K562 (cell line): ENCODE measurements around the gene PRR9. TPM values are rescaled to one million over a fixed set of nuclear protein-coding genes. Genes with fewer than 3 reads are reported as not detected.

Source experiments
- ATAC-seq: fragments of 200-7000 bp; cut with Tn5 transposase; 3 replicates; pipeline ENCODE4 v1.9.1; 2020; ENCODE audit warnings: moderate library complexity
- BruUV-seq: library from RNA; stranded (reverse); fragments of 400-500 nt; replicated peaks from 2 replicates; lab custom pipeline; 2021; lab: Mats Ljungman, UMichigan
- CTCF ChIA-PET: fragments of 300-600 bp; formaldehyde crosslinking; extraction: SDS; loops from one replicate; lab custom pipeline; 2021; ENCODE audit warnings: low intra/inter-chr PET ratio; lab: Yijun Ruan, JAX
- POLR2A ChIA-PET: fragments of 300-600, 350-650 bp; sonication (Branson Sonifier 250); formaldehyde crosslinking; extraction: SDS; loops from one replicate; lab custom pipeline; 2021; ENCODE audit warnings: antibody characterized with exemption, inconsistent platforms; lab: Yijun Ruan, JAX
- DNase-seq, 4 experiments: peaks; one replicate each; pipeline versions ENCODE4 v3.0.0 to v3.0.0-alpha.2; 2011 to 2018; ENCODE audit warnings: low spot score in 3 of 4, mixed read lengths in 3 of 4; ENCODE audit errors: extremely low read depth in 1 of 4
- FAIRE-seq: peaks from 2 replicates; lab custom pipeline; 2011; peaks lifted over from hg19 to GRCh38; lab: Jason Lieb, UNC
- H2AFZ ChIP-seq: 2 replicates; pipeline ENCODE4 v1.6.0; 2011; ENCODE audit warnings: low read depth, low read length, control low read depth, inconsistent platforms
- H3K27ac ChIP-seq: fragments of 200-600 bp; 3 replicates; pipeline ENCODE4 v1.8.0; 2011; ENCODE audit warnings: low read depth, mild to moderate bottlenecking, control low read depth, inconsistent platforms, low read length, moderate library complexity, mixed read lengths; ENCODE audit errors: extremely low read depth
- H3K27me3 ChIP-seq, 2 experiments: fragments of 300-600 bp in 1 of 2; 2 replicates in 1 of 2; 3 replicates in 1 of 2; pipeline versions ENCODE4 v1.6.0 to v1.8.0; 2011; ENCODE audit warnings: inconsistent platforms in 2 of 2, low read length in 2 of 2, mild to moderate bottlenecking in 1 of 2, mixed read lengths in 1 of 2, moderate library complexity in 1 of 2; ENCODE audit not compliant: control insufficient read depth in 2 of 2, insufficient read depth in 2 of 2
- H3K36me3 ChIP-seq: fragments of 300-600 bp; 3 replicates; pipeline ENCODE4 v1.8.0; 2011; ENCODE audit warnings: mild to moderate bottlenecking, low read length, inconsistent platforms; ENCODE audit not compliant: control insufficient read depth, insufficient read depth
- H3K4me1 ChIP-seq, 2 experiments: fragments of 200-600 bp in 1 of 2; replicated peaks in 1 of 2; 2 replicates in 1 of 2; 3 replicates in 1 of 2; pipeline versions ENCODE4 v1.5.1 to v1.8.0; 2011; ENCODE audit warnings: inconsistent platforms in 2 of 2, low read length in 2 of 2, mild to moderate bottlenecking in 1 of 2, mixed read lengths in 1 of 2, moderate library complexity in 1 of 2; ENCODE audit not compliant: control insufficient read depth in 2 of 2, insufficient read depth in 2 of 2
- H3K4me2 ChIP-seq: 2 replicates; pipeline ENCODE4 v1.6.1; 2011; ENCODE audit warnings: low read length, control low read depth, inconsistent platforms, mixed read lengths; ENCODE audit not compliant: insufficient read depth
- H3K4me3 ChIP-seq: fragments of 200-600 bp; sonication (generic), shearing (Covaris generic); 2 replicates; pipeline ENCODE4 v1.5.1; 2016; ENCODE audit warnings: control low read depth, inconsistent platforms
- H3K79me2 ChIP-seq: fragments of 200-600 bp; 3 replicates; pipeline ENCODE4 v1.8.0; 2011; ENCODE audit warnings: low read length, inconsistent platforms; ENCODE audit not compliant: control insufficient read depth, insufficient read depth
- H3K9ac ChIP-seq, 2 experiments: 2 replicates each; pipeline versions ENCODE4 v1.6.0 to v1.6.1; 2011; ENCODE audit warnings: low read depth in 2 of 2, low read length in 2 of 2, control low read depth in 1 of 2, inconsistent platforms in 1 of 2, mild to moderate bottlenecking in 1 of 2, mixed read lengths in 1 of 2; ENCODE audit not compliant: insufficient read depth in 1 of 2
- H3K9me1 ChIP-seq: one replicate; pipeline ENCODE4 v1.6.0; 2011; ENCODE audit warnings: inconsistent platforms, mild to moderate bottlenecking, low read length, moderate library complexity; ENCODE audit not compliant: control insufficient read depth, insufficient read depth
- H3K9me3 ChIP-seq: replicated peaks from 2 replicates; pipeline ENCODE4 v1.5.1; 2011; ENCODE audit warnings: low read depth, low read length, inconsistent platforms; ENCODE audit not compliant: control insufficient read depth, insufficient read depth
- H4K20me1 ChIP-seq: replicated peaks from 2 replicates; pipeline ENCODE4 v1.6.1; 2011; ENCODE audit warnings: low read length, inconsistent platforms, mixed read lengths; ENCODE audit not compliant: control insufficient read depth, insufficient read depth
- ARNT ChIP-seq, 2 experiments: fragments of 450-650 bp; IDR thresholded peaks; 2 replicates each; pipeline ENCODE4 v1.6.1; 2016; ENCODE audit warnings: mild to moderate bottlenecking in 1 of 2
- FOXK2 ChIP-seq, 2 experiments: fragments of 450-650 bp; IDR thresholded peaks in 1 of 2; conservative IDR thresholded peaks in 1 of 2; 2 replicates each; pipeline ENCODE4 v1.6.1; 2016; ENCODE audit warnings: low read depth in 2 of 2, mild to moderate bottlenecking in 1 of 2
- KAT2B ChIP-seq: IDR thresholded peaks from one replicate; pipeline ENCODE4 v1.6.1; 2012; ENCODE audit warnings: low read depth, mild to moderate bottlenecking, control low read depth, inconsistent platforms, low read length, moderate library complexity
- LEF1 ChIP-seq: fragments of 450-650 bp; IDR thresholded peaks from 2 replicates; pipeline ENCODE4 v1.6.1; 2016; ENCODE audit warnings: mild to moderate bottlenecking
- MEF2A ChIP-seq: IDR thresholded peaks from 2 replicates; pipeline ENCODE4 v1.6.1; 2011; ENCODE audit warnings: low read depth, mild to moderate bottlenecking, low read length, moderate library complexity; ENCODE audit not compliant: control insufficient read depth
- MEF2D ChIP-seq: conservative IDR thresholded peaks from 2 replicates; pipeline ENCODE4 v1.6.1; 2016; ENCODE audit warnings: low read depth, missing genetic modification characterization, missing compliant biosample characterization
- NKRF ChIP-seq: fragments of 450-650 bp; IDR thresholded peaks from 2 replicates; pipeline ENCODE4 v1.6.1; 2016; ENCODE audit warnings: borderline replicate concordance
- PTTG1 ChIP-seq: fragments of 450-650 bp; IDR thresholded peaks from 2 replicates; pipeline ENCODE4 v1.6.1; 2016; ENCODE audit warnings: low read depth, mild to moderate bottlenecking, missing genetic modification characterization, missing compliant biosample characterization
- SAP30 ChIP-seq: fragments of 200-600 bp; sonication (generic); IDR thresholded peaks from 2 replicates; pipeline ENCODE4 v1.6.1; 2012; ENCODE audit warnings: borderline replicate concordance, low read depth, mild to moderate bottlenecking, moderate library complexity, low read length, control low read depth, inconsistent platforms; ENCODE audit not compliant: insufficient read depth, poor library complexity, severe bottlenecking
- TBL1XR1 ChIP-seq, 2 experiments: IDR thresholded peaks; 2 replicates each; pipeline ENCODE4 v1.6.1; 2012; ENCODE audit warnings: improper control_type of control experiment in 2 of 2, low read length in 2 of 2, mild to moderate bottlenecking in 1 of 2
- THRB ChIP-seq: fragments of 450-650 bp; formaldehyde crosslinking; conservative IDR thresholded peaks from 2 replicates; pipeline ENCODE4 v1.4.0; 2022; ENCODE audit warnings: mild to moderate bottlenecking, missing genetic modification characterization
- ZBTB7A ChIP-seq: IDR thresholded peaks from 2 replicates; pipeline ENCODE4 v1.6.1; 2011; ENCODE audit warnings: low read depth, mild to moderate bottlenecking, low read length, moderate library complexity, borderline replicate concordance; ENCODE audit not compliant: control insufficient read depth
- ZNF224 ChIP-seq: sonication (generic); formaldehyde crosslinking; IDR thresholded peaks from 2 replicates; pipeline ENCODE4 v1.8.0; 2022; ENCODE audit warnings: mild to moderate bottlenecking, missing genetic modification reagents
- ZNF695 ChIP-seq: fragments of 450-650 bp; formaldehyde crosslinking; IDR thresholded peaks from 2 replicates; pipeline ENCODE4 v1.4.0; 2020; ENCODE audit warnings: mild to moderate bottlenecking, moderate library complexity
- whole genome bisulfite sequencing: fragments of 100-300 bp; shearing (Covaris generic); methylation state at CpG from one replicate; pipeline ENCODE4 v1.1.6; 2016; ENCODE audit warnings: low coverage, mixed read lengths; ENCODE audit not compliant: insufficient coverage; ENCODE audit errors: missing lambda C conversion rate; 5-methylcytosine and 5-hydroxymethylcytosine counted together
- in situ Hi-C: fragments of 300-500 bp; cut with MboI; formaldehyde crosslinking; loops from 4 replicates; pipeline ENCODE4 v1.15.0; 2018; ENCODE audit warnings: inconsistent platforms, mixed read lengths
- intact Hi-C: fragments of 100-400 bp; cut with micrococcal nuclease; formaldehyde crosslinking; loops from 2 replicates; pipeline ENCODE4 v1.14.2; 2022
- polyA plus RNA-seq, 8 experiments: library from polyadenylated mRNA; depleted of rRNA in 4 of 8; stranded (reverse) in 5 of 8; unstranded in 3 of 8; fragments of >200 nt; fragmentation: Nextera tagmentation in 2 of 8; fragmentation: Illumina TruSeq in 1 of 8; extraction: Ambion mirVana in 2 of 8; extraction: Trizol in 1 of 8; gene quantifications; 2 replicates each; pipeline versions ENCODE4 v1.2.1 to v1.2.3, GENCODE V29; 2011 to 2014; ENCODE audit warnings: inconsistent platforms in 1 of 8, missing spikeins in 1 of 8
- total RNA-seq, 7 experiments: library from RNA; depleted of rRNA in 6 of 7; stranded (reverse); fragments of >200 nt in 6 of 7; fragmentation: Illumina TruSeq in 2 of 7; extraction: Trizol in 2 of 7; gene quantifications; 2 replicates each; pipeline versions ENCODE4 v1.2.1 to v1.2.3, GENCODE V29; 2011 to 2021; ENCODE audit warnings: low replicate concordance in 1 of 7
- TF ChIP-seq, protein P1 (sequence below): sonication (generic); formaldehyde crosslinking; IDR thresholded peaks from 2 replicates; pipeline ENCODE4 v1.8.1; 2023; ENCODE audit warnings: missing genetic modification reagents, mild to moderate bottlenecking, borderline replicate concordance

The PRR9 gene
- total and polyA plus RNA-seq, 9 of the 15 experiments (the other 6 are each of a cell fraction or from before 2014, with no cell fraction given) = 0.14 to 1.4 (median 0.24) TPM; not detected in 1

DNA sequence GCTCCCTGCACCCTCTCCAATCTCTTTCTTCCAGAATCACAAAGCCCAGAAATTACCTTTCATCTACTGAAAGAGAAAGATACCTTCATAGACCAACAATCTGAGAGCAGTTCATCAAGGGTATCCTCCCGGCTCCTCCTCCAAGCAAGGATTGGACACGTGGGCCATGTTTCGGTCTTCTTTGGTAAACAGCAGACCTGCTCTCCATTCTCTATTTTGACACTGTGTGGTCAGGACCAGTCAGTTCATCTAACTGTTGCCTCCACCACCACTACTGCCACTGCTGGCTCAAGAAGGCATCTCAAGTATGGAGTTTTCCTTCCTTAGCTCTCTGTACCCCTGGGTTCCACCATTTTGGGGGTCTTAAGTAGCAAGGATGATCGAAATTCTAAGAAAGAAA is 22.2 kb upstream of the PRR9 start:
- H3K79me2 ChIP-seq = no peaks in the 10 kb centered on the region
- no peak overlapping the region for H3K9ac ChIP-seq
- DNase-seq (no peak), ATAC-seq (no peak), FAIRE-seq (no peak)
- no peak overlapping the region for H3K27ac ChIP-seq
- ChIA-PET POLR2A (no interaction called here), CTCF (no interaction called here)
- H3K4me3 ChIP-seq = no peak overlapping the region
- no peaks in the 10 kb centered on the region for H3K9me3 ChIP-seq
- H4K20me1 ChIP-seq = no peaks in the 10 kb centered on the region
- intact Hi-C loops = loop anchor here (10.0 kb wide), 1 partner anchor 540 kb away; no protein-coding TSS in a partner anchor
- TF ChIP-seq, protein P1, sequence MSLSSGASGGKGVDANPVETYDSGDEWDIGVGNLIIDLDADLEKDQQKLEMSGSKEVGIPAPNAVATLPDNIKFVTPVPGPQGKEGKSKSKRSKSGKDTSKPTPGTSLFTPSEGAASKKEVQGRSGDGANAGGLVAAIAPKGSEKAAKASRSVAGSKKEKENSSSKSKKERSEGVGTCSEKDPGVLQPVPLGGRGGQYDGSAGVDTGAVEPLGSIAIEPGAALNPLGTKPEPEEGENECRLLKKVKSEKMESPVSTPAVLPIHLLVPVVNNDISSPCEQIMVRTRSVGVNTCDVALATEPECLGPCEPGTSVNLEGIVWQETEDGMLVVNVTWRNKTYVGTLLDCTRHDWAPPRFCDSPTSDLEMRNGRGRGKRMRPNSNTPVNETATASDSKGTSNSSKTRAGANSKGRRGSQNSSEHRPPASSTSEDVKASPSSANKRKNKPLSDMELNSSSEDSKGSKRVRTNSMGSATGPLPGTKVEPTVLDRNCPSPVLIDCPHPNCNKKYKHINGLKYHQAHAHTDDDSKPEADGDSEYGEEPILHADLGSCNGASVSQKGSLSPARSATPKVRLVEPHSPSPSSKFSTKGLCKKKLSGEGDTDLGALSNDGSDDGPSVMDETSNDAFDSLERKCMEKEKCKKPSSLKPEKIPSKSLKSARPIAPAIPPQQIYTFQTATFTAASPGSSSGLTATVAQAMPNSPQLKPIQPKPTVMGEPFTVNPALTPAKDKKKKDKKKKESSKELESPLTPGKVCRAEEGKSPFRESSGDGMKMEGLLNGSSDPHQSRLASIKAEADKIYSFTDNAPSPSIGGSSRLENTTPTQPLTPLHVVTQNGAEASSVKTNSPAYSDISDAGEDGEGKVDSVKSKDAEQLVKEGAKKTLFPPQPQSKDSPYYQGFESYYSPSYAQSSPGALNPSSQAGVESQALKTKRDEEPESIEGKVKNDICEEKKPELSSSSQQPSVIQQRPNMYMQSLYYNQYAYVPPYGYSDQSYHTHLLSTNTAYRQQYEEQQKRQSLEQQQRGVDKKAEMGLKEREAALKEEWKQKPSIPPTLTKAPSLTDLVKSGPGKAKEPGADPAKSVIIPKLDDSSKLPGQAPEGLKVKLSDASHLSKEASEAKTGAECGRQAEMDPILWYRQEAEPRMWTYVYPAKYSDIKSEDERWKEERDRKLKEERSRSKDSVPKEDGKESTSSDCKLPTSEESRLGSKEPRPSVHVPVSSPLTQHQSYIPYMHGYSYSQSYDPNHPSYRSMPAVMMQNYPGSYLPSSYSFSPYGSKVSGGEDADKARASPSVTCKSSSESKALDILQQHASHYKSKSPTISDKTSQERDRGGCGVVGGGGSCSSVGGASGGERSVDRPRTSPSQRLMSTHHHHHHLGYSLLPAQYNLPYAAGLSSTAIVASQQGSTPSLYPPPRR (CRISPR knock-in tag) = no peak
- TF ChIP-seq ZNF695 (CRISPR knock-in tag) = no peak
- no peak for TF ChIP-seq ZNF224 (CRISPR knock-in tag)
- TF ChIP-seq THRB = no peak
- no peak for TF ChIP-seq MEF2D (tag)
- TF ChIP-seq TBL1XR1 (IDR thresholded peaks at IDR 0.05; ENCODE audit: low read length in 2 of 2) = no peak
- no peak for TF ChIP-seq SAP30
- TF ChIP-seq KAT2B = no peak
- TF ChIP-seq NKRF = no peak
- no peak for TF ChIP-seq ZBTB7A
- TF ChIP-seq ARNT (IDR thresholded peaks at IDR 0.05) = no peak
- TF ChIP-seq FOXK2 (conservative IDR thresholded peaks at IDR 0.05 in 1 of 2, IDR thresholded peaks at IDR 0.05 in 1 of 2; ENCODE audit: low read depth in 2 of 2) = no peak
- no peak for TF ChIP-seq MEF2A
- TF ChIP-seq PTTG1 = no peak
- no peak for TF ChIP-seq LEF1
- H3K4me1 ChIP-seq = no peaks in the 10 kb centered on the region
- H2AFZ ChIP-seq = no peak overlapping the region
- WGBS = 2% methylated on average over 4 of the region's 4 CpGs
- no TSS peak for BruUV-seq
- in situ Hi-C loops = loop anchor here (10.0 to 25.0 kb wide), 2 partner anchors 233 to 320 kb away; partner anchors contain the start of genes SMCP and SPRR4
- no peak overlapping the region for H3K4me2 ChIP-seq
- no peaks in the 10 kb centered on the region for H3K36me3 ChIP-seq
- H3K27me3 ChIP-seq = peaks cover 0 to 8% of the 10 kb centered on the region in 2 experiments; a peak in 2 of 5 replicates
- H3K9me1 ChIP-seq = no peaks in the 10 kb centered on the region
